ENCODE data around the gene REXO4. TPM values are rescaled to one million over a fixed set of nuclear protein-coding genes. Genes with fewer than 3 reads are reported as not detected.

REXO4 gene
- total RNA-seq, 4 donors from 2014 or later: 12.1 to 21.9 (median 16.0) TPM

- no peaks in the 10 kb centered on the region for H3K9me3 ChIP-seq
- H3K27me3 ChIP-seq: no peaks in the 10 kb centered on the region
- TF ChIP-seq POLR2A (IDR thresholded peaks at IDR 0.05) (no peak), POLR2AphosphoS5 (IDR thresholded peaks at IDR 0.05) (no peak), EP300 (IDR thresholded peaks at IDR 0.05; ENCODE audit: low read depth) (no peak), CTCF (IDR thresholded peaks at IDR 0.05) (no peak)
- H3K4me1 ChIP-seq: peaks cover 0 to 5% (median 0%) of the 10 kb centered on the region in 4 donors
- H3K4me3 ChIP-seq: no peak overlapping the region
- WGBS, 2 donors (ENCODE audit: low coverage in 1 of 2): 60 to 89% methylated on average over 1 to 23 of the region's 23 CpGs
- H3K27ac ChIP-seq: no peak overlapping the region
- intact Hi-C loops (cut with DNase I; ENCODE audit: low total_unique reads): no loop called here
- no peak for DNase-seq
- in situ Hi-C loops (cut with MboI; ENCODE audit: low pct_ligation_motif_present in 1 of 4, low pct_unique_long_range_greater_than_20kb in 1 of 4, low sequenced_read_pairs in 3 of 4): no loop called here
- H3K36me3 ChIP-seq: no peaks in the 10 kb centered on the region
Measured at GRCh38 chr9:133445293-133445969, 27.6 kb upstream of the REXO4 start.

GRCh38 chr9:133443982-133444381, 26.2 kb upstream of the REXO4 start:
- no peaks in the 10 kb centered on the region for H3K27me3 ChIP-seq
- intact Hi-C loops (cut with DNase I; ENCODE audit: low total_unique reads): no loop called here
- no peaks in the 10 kb centered on the region for H3K4me1 ChIP-seq
- WGBS, 2 donors (ENCODE audit: low coverage in 1 of 2): 85 to 100% methylated on average over 1 to 8 of the region's 8 CpGs
- no peak overlapping the region for H3K27ac ChIP-seq
- no peak overlapping the region for H3K4me3 ChIP-seq
- in situ Hi-C loops (cut with MboI; ENCODE audit: low pct_ligation_motif_present in 1 of 4, low pct_unique_long_range_greater_than_20kb in 1 of 4, low sequenced_read_pairs in 3 of 4): no loop called here
- H3K9me3 ChIP-seq: no peaks in the 10 kb centered on the region
- TF ChIP-seq POLR2AphosphoS5 (IDR thresholded peaks at IDR 0.05) (no peak), CTCF (IDR thresholded peaks at IDR 0.05) (no peak), EP300 (IDR thresholded peaks at IDR 0.05; ENCODE audit: low read depth) (no peak), POLR2A (IDR thresholded peaks at IDR 0.05) (no peak)
- H3K36me3 ChIP-seq: no peaks in the 10 kb centered on the region
- no peak for DNase-seq

- in situ Hi-C loops (cut with MboI; ENCODE audit: low pct_ligation_motif_present in 1 of 4, low pct_unique_long_range_greater_than_20kb in 1 of 4, low sequenced_read_pairs in 3 of 4): no loop called here
- intact Hi-C loops (cut with DNase I; ENCODE audit: low total_unique reads): no loop called here
- no peaks in the 10 kb centered on the region for H3K9me3 ChIP-seq
- H3K36me3 ChIP-seq: no peaks in the 10 kb centered on the region
- no peaks in the 10 kb centered on the region for H3K27me3 ChIP-seq
- 98% methylated on average over 8 of the region's 15 CpGs; no CpG with 5 or more reads in 1 of the 2 donors for WGBS, 2 donors (ENCODE audit: low coverage in 1 of 2)
- no peak for DNase-seq
- H3K27ac ChIP-seq: no peak overlapping the region
- no peak overlapping the region for H3K4me3 ChIP-seq
- H3K4me1 ChIP-seq: no peaks in the 10 kb centered on the region
- TF ChIP-seq POLR2A (IDR thresholded peaks at IDR 0.05): no peak
- TF ChIP-seq POLR2AphosphoS5 (IDR thresholded peaks at IDR 0.05): no peak
- TF ChIP-seq CTCF (IDR thresholded peaks at IDR 0.05): no peak
- TF ChIP-seq EP300 (IDR thresholded peaks at IDR 0.05; ENCODE audit: low read depth): no peak
Measured at GRCh38 chr9:133443248-133443647, 25.4 kb upstream of the REXO4 start.

- no peak for DNase-seq
- in situ Hi-C loops (cut with MboI; ENCODE audit: low pct_ligation_motif_present in 1 of 4, low pct_unique_long_range_greater_than_20kb in 1 of 4, low sequenced_read_pairs in 3 of 4): no loop called here
Measured at GRCh38 chr9:133441571-133441970, 23.8 kb upstream of the REXO4 start.

More at GRCh38 chr9:133441571-133441970, 23.8 kb upstream of the REXO4 start:
- Histone ChIP-seq H3K27ac (no peak overlapping the region), H3K4me1 (no peaks in the 10 kb centered on the region), H3K36me3 (no peaks in the 10 kb centered on the region), H3K27me3 (no peaks in the 10 kb centered on the region), H3K4me3 (no peak overlapping the region), H3K9me3 (no peaks in the 10 kb centered on the region)
- intact Hi-C loops (cut with DNase I; ENCODE audit: low total_unique reads): no loop called here
- whole genome bisulfite sequencing, 2 donors (ENCODE audit: low coverage in 1 of 2): 78% methylated on average over 5 of the region's 5 CpGs; no CpG with 5 or more reads in 1 of the 2 donors
- TF ChIP-seq CTCF (IDR thresholded peaks at IDR 0.05) (no peak), POLR2AphosphoS5 (IDR thresholded peaks at IDR 0.05) (no peak), POLR2A (IDR thresholded peaks at IDR 0.05) (no peak), EP300 (IDR thresholded peaks at IDR 0.05; ENCODE audit: low read depth) (no peak)

Data from transverse colon (tissue), 4 donors.